ENCODE measurements around the gene NOTCH4. TPM values are rescaled to one million over a fixed set of nuclear protein-coding genes. Genes with fewer than 3 reads are reported as not detected.

The NOTCH4 gene
- total RNA-seq, 1 experiment from 2014 or later = 5.7 TPM

- Mint-ChIP-seq H3K9me3 (ENCODE audit: low read depth, unreplicated experiment) (peaks cover 2% of the 10 kb centered on the region), H3K27me3 (ENCODE audit: unreplicated experiment) (no peaks in the 10 kb centered on the region), H3K4me1 (ENCODE audit: low read depth, unreplicated experiment) (peaks cover 22% of the 10 kb centered on the region), H3K4me3 (ENCODE audit: low read depth, unreplicated experiment) (no peak within 1 kb of the TSS), H3K36me3 (ENCODE audit: insufficient read depth, unreplicated experiment) (peaks cover 16% of the 10 kb centered on the region), H3K27ac (ENCODE audit: unreplicated experiment) (no peak within 1 kb of the TSS)
- no TSS peak for BruUV-seq (replicated peaks)
- no peak for DNase-seq
- CTCF ChIA-PET = no interaction called here
- TF ChIP-seq, protein P1, sequence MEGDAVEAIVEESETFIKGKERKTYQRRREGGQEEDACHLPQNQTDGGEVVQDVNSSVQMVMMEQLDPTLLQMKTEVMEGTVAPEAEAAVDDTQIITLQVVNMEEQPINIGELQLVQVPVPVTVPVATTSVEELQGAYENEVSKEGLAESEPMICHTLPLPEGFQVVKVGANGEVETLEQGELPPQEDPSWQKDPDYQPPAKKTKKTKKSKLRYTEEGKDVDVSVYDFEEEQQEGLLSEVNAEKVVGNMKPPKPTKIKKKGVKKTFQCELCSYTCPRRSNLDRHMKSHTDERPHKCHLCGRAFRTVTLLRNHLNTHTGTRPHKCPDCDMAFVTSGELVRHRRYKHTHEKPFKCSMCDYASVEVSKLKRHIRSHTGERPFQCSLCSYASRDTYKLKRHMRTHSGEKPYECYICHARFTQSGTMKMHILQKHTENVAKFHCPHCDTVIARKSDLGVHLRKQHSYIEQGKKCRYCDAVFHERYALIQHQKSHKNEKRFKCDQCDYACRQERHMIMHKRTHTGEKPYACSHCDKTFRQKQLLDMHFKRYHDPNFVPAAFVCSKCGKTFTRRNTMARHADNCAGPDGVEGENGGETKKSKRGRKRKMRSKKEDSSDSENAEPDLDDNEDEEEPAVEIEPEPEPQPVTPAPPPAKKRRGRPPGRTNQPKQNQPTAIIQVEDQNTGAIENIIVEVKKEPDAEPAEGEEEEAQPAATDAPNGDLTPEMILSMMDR (IDR thresholded peaks at IDR 0.05; ENCODE audit: unreplicated experiment) = no peak
- intact Hi-C loops (cut with micrococcal nuclease; ENCODE audit: unreplicated experiment) = no loop called here
Observed at GRCh38 chr6:32151863-32152768, 71.8 kb downstream of the NOTCH4 start, which contains the start of gene PRRT1. Gene PRRT1 (minus strand): TSS chr6:32151939. CDS start chr6:32151827, 112 bp downstream.

DNA sequence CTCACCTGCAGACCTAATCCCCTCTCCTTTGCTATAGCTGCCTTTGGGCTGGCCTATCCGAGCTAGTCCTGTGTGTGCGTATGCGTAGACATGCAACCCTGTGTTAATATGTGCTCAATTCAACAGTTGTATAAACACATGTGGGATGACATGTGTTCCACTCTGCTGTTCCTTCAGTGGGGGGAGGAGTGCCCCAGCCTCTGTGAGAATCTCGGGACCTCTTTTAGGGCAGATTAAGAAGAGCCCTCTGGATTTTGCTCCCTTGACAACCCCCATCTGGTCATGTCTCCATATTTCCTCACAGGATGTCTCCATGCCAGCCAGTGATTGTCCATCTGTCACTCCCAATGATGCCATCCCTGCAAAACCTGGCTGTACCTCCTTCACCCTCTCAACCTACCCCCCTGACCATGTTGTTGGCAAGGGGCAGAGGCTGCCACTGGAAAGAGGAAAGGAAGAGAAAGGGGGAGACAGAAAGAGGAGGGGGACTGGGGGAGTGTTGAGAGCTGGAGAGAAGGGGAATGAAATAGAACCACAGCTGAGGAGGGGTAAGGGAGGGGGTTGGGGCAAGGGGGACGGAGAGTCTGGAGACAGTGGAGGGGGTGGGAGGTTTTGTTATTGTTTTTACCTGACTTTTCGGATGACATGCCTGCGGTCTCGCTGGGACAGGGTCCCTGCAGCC is 72.5 kb downstream of the NOTCH4 start:
- intact Hi-C loops (cut with micrococcal nuclease; ENCODE audit: unreplicated experiment) = no loop called here
- no TSS peak for BruUV-seq (replicated peaks)
- Mint-ChIP-seq H3K27ac (ENCODE audit: unreplicated experiment) (no peak overlapping the region), H3K4me3 (ENCODE audit: low read depth, unreplicated experiment) (no peak overlapping the region), H3K9me3 (ENCODE audit: low read depth, unreplicated experiment) (peaks cover 2% of the 10 kb centered on the region), H3K36me3 (ENCODE audit: insufficient read depth, unreplicated experiment) (peaks cover 16% of the 10 kb centered on the region), H3K4me1 (ENCODE audit: low read depth, unreplicated experiment) (peaks cover 28% of the 10 kb centered on the region), H3K27me3 (ENCODE audit: unreplicated experiment) (no peaks in the 10 kb centered on the region)
- TF ChIP-seq, protein P1 (IDR thresholded peaks at IDR 0.05; ENCODE audit: unreplicated experiment) = no peak
- CTCF ChIA-PET = no interaction called here
- DNase-seq = no peak

GRCh38 chr6:32149932-32150870 is 73.7 kb downstream of the NOTCH4 start:
- TF ChIP-seq, protein P1 (IDR thresholded peaks at IDR 0.05; ENCODE audit: unreplicated experiment) = no peak
- H3K36me3 Mint-ChIP-seq (ENCODE audit: insufficient read depth, unreplicated experiment) = peaks cover 16% of the 10 kb centered on the region
- no peak overlapping the region for H3K27ac Mint-ChIP-seq (ENCODE audit: unreplicated experiment)
- H3K9me3 Mint-ChIP-seq (ENCODE audit: low read depth, unreplicated experiment) = peaks cover 2% of the 10 kb centered on the region
- no TSS peak for BruUV-seq (replicated peaks)
- H3K4me3 Mint-ChIP-seq (ENCODE audit: low read depth, unreplicated experiment) = no peak overlapping the region
- intact Hi-C loops (cut with micrococcal nuclease; ENCODE audit: unreplicated experiment) = no loop called here
- DNase-seq = no peak
- H3K27me3 Mint-ChIP-seq (ENCODE audit: unreplicated experiment) = no peaks in the 10 kb centered on the region
- CTCF ChIA-PET = no interaction called here
- peaks cover 31% of the 10 kb centered on the region for H3K4me1 Mint-ChIP-seq (ENCODE audit: low read depth, unreplicated experiment)

- TF ChIP-seq, protein P1 (IDR thresholded peaks at IDR 0.05; ENCODE audit: unreplicated experiment) = no peak
- CTCF ChIA-PET = no interaction called here
- Mint-ChIP-seq H3K27ac (ENCODE audit: unreplicated experiment) (no peak overlapping the region), H3K27me3 (ENCODE audit: unreplicated experiment) (no peaks in the 10 kb centered on the region), H3K4me1 (ENCODE audit: low read depth, unreplicated experiment) (peaks cover 25% of the 10 kb centered on the region), H3K36me3 (ENCODE audit: insufficient read depth, unreplicated experiment) (peaks cover 7% of the 10 kb centered on the region), H3K4me3 (ENCODE audit: low read depth, unreplicated experiment) (no peak overlapping the region), H3K9me3 (ENCODE audit: low read depth, unreplicated experiment) (peaks cover 2% of the 10 kb centered on the region)
- intact Hi-C loops (cut with micrococcal nuclease; ENCODE audit: unreplicated experiment) = no loop called here
- no peak for DNase-seq
- no TSS peak for BruUV-seq (replicated peaks)
Observed at GRCh38 chr6:32149092-32149755, 74.6 kb downstream of the NOTCH4 start.

Data from Calu3 (cell line).